HG03103 (cell line): ENCODE results near the gene ESR2.
"Not testable (repeated sequence)": the region's sequence is repeated elsewhere in the genome, so short reads cannot be mapped to it uniquely, and the experiment has no call there.

Experiments
- ATAC-seq: cut with Tn5 transposase; IDR thresholded peaks from one replicate; pipeline ENCODE4 v1.9.1; 2021; ENCODE audit warnings: low read depth; ENCODE audit not compliant: unreplicated experiment

ESR2 gene

GRCh38 chr14:64293976-64294671 lies at the start of gene ESR2:
Gene ESR2, minus strand, starts transcription at chr14:64294371. Its CDS starts 11,386 bp downstream, at chr14:64282985.
- ATAC-seq, result peak; percentile 35

GRCh38 chr14:64340560-64341196 lies 46.5 kb upstream of the ESR2 start:
- ATAC-seq, result no peak

GRCh38 chr14:64338616-64339316 lies 44.6 kb upstream of the ESR2 start:
- ATAC-seq, result peak; percentile 86

- peak; percentile 41 for ATAC-seq
Measured at GRCh38 chr14:64337888-64338615, 43.9 kb upstream of the ESR2 start.

- no peak for ATAC-seq
Measured at GRCh38 chr14:64329149-64329548, 35.0 kb upstream of the ESR2 start.

GRCh38 chr14:64326502-64326901 lies 32.3 kb upstream of the ESR2 start:
- no peak for ATAC-seq

GRCh38 chr14:64324895-64325294 lies 30.7 kb upstream of the ESR2 start:
- ATAC-seq, result no peak

- ATAC-seq, result no peak
Measured at GRCh38 chr14:64324461-64324860, 30.3 kb upstream of the ESR2 start.

- not testable (repeated sequence) for ATAC-seq
Measured at GRCh38 chr14:64320362-64320761, 26.2 kb upstream of the ESR2 start.

- ATAC-seq, result not testable (repeated sequence)
Measured at GRCh38 chr14:64318695-64319094, 24.5 kb upstream of the ESR2 start.

GRCh38 chr14:64303471-64303917 lies 9.3 kb upstream of the ESR2 start:
- ATAC-seq, result no peak

GRCh38 chr14:64298773-64299172 lies 4.6 kb upstream of the ESR2 start:
- ATAC-seq, result no peak

GRCh38 chr14:64296561-64296960 lies 2.4 kb upstream of the ESR2 start:
- no peak for ATAC-seq

- ATAC-seq, result peak; percentile 67
Measured at GRCh38 chr14:64294672-64295413, 672 bp upstream of the ESR2 start.

GRCh38 chr14:64292197-64292596 lies 2.0 kb downstream of the ESR2 start:
- ATAC-seq, result no peak

- no peak for ATAC-seq
Measured at GRCh38 chr14:64289571-64289970, 4.6 kb downstream of the ESR2 start.

- no peak for ATAC-seq
Measured at GRCh38 chr14:64281805-64282204, 12.4 kb downstream of the ESR2 start.

GRCh38 chr14:64279704-64280668 lies 14.2 kb downstream of the ESR2 start:
- ATAC-seq, result no peak

- no peak for ATAC-seq
Measured at GRCh38 chr14:64278458-64278857, 15.7 kb downstream of the ESR2 start.
